GM21447 (cell line): ENCODE data around the gene SPTSSA.
"Not testable (repeated sequence)": the region's sequence is repeated elsewhere in the genome, so short reads cannot be mapped to it uniquely, and the experiment has no call there.

Source experiments
- ATAC-seq: cut with Tn5 transposase; IDR thresholded peaks from one replicate; pipeline ENCODE4 v1.9.1; 2021; ENCODE audit not compliant: unreplicated experiment

The SPTSSA gene

GRCh38 chr14:34428102-34428466, 34.0 kb downstream of the SPTSSA start:
- not testable (repeated sequence) for ATAC-seq

DNA sequence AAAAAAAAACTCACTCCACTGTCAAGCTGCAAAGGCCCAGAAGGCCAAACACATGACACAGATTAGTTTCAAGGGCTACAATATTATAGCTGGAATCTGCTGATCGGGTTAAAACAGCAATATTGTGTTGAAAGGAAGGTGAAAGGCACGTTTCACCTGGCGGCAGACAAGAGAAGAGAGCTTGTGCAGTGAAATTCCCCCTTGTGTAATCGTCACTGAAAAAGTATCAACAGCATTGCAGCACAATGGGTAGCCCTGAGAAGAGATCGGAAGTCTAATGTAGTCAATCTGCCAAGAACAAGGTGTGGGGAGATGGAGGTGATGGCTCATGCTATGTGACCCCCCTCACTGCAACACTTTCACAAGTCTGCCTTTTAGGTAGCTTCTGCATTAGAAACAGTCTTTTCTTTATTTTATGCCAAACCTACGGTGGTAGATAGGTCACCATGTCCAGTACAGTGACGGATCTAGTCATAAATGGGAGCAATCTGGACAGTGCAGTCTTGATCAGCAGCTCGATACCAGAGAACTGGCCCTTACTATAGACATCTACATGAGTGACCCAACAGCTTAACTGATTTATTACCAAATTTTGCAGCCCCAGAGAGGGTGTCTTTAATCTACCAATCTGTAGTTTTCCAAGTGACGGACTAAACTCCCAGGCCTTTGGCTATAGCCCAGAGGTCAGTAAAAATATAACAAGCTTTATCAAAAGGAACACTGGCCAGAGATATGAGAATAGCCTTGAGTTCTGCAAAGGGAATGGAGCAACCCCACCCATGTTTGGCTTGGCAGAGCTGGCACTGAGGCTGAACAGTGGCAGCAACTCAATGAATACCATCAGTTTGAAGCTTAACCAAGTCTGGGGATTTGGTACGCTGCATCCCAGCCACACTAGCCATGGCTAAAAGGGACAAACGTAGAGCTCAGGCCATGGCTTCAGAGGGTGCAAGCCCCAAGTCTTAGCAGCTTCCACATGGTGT, 35.4 kb downstream of the SPTSSA start:
- ATAC-seq: no peak

GRCh38 chr14:34425095-34425851, 36.8 kb downstream of the SPTSSA start:
- ATAC-seq: no peak

DNA sequence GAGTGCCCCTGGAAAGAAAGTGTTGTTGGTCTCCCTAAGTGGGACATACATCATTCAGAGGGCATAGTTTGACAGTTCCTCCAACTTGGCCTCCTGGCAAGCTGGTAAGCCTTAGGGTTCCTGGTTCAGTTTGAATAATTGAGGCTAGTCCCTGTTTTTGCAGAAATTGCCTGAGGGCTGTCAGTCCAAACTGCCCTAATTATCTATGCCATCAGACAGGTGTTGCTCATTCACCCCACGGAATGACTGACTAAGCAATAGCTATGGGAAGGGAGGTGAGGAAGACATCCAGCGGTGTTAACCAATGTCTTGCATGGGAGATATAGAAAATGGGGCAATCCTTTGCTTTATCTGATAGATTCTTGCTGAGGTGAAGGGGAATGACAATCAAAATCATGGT, 37.6 kb downstream of the SPTSSA start:
- ATAC-seq: no peak

GRCh38 chr14:34423445-34423844, 38.6 kb downstream of the SPTSSA start:
- no peak for ATAC-seq

DNA sequence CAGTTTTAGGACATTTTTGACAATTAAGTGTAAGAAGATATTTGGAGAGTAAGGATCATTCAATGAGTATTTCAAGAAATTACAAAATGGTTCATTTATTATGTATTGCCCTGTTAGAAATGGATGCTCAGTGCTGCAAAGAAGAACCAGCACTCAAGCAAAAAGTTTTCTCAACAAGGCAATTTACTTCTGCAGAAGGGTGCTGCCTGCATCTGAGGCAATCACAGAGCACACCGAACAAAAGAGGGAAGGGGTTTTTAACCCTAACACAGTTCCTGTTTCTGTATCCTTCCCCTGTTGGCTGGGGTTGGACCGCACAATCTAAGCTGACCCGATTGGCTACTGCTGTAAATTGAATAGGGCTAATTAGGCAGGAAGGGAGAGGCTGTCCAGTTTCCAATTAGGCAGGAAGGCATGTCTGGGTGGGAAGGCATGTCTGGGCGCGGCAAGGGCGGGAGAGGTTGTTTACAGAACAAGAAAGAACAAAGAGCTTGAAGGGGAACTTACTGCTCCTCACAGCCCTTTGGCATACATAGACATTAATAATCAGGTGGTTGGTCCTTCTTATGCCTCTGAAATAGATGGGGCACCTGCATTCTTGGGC, 41.4 kb downstream of the SPTSSA start:
- ATAC-seq: no peak

DNA sequence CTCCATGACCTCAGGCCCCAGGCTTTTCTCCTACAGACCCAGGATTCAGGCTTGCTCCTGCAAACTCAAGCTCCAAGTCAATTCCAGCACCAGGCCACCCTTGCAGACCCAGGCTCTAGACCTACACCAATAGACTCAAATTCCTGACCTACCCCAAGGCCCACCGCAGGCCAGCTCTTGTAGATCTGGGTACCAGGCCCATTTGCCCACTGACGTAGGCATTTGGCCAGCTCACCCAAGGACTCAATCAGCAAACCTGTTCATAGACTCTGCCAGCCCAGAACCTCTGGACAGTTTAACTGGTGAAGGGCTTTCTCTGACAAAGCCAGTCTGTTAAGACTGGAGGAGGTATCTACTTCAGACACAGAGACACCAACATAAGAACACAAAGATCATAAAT, 52.3 kb downstream of the SPTSSA start:
- no peak for ATAC-seq

GRCh38 chr14:34407951-34408350, 54.1 kb downstream of the SPTSSA start:
- no peak for ATAC-seq

GRCh38 chr14:34404416-34404815, 57.6 kb downstream of the SPTSSA start:
- no peak for ATAC-seq

- ATAC-seq: no peak
Measured at GRCh38 chr14:34403646-34404045, 58.4 kb downstream of the SPTSSA start.

DNA sequence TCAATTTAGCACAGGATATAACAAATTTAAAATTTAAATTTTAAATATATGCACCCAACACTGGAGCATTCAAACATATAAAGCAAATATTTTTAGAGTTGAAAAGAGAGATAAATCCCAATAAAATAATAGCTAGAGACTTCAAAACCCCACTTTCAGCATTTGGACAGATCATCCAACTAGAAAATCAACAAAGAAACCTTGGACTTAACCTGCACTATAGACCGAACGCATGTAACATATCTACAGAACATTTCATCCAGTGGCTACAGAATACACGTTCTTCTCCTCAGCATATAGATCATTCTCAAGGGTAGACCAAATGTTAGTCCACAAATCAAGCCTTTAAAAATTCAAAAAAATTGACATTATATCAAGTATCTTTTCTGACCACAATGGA, 64.0 kb downstream of the SPTSSA start:
- ATAC-seq: no peak

DNA sequence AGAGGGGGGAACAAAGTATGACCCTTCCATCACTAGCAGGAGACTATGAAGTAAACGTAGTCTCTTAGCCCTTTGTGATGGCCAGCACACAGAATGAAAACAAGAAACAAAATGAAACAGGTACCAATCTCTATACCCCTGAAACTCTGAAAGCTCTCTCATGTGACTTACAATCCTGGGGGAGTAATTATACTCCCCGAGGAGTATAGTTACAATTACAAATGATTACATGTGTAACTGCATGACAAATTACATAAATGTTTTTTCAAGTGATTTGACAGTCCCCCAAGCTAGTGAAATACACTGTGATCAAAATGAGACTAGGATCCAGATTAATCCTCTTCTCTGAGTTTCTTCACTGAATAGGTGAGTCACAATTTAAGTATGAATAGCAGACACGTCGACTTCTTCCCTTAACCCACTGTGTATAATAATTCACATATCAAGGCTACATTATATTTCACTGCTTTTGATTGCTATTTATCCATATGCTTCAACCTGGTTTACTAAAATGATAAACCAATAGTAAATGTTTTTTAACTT, 74.0 kb downstream of the SPTSSA start:
- no peak for ATAC-seq

- no peak for ATAC-seq
Measured at GRCh38 chr14:34386865-34387485, 75.1 kb downstream of the SPTSSA start.

- not testable (repeated sequence) for ATAC-seq
Measured at GRCh38 chr14:34385881-34386280, 76.2 kb downstream of the SPTSSA start.

- ATAC-seq: no peak
Measured at GRCh38 chr14:34383839-34384238, 78.2 kb downstream of the SPTSSA start.
